ENCODE data around the gene MYH3.
A peak's percentile ranks its signal among the peaks of the same experiment; 100 is the strongest.

The MYH3 gene

DNA sequence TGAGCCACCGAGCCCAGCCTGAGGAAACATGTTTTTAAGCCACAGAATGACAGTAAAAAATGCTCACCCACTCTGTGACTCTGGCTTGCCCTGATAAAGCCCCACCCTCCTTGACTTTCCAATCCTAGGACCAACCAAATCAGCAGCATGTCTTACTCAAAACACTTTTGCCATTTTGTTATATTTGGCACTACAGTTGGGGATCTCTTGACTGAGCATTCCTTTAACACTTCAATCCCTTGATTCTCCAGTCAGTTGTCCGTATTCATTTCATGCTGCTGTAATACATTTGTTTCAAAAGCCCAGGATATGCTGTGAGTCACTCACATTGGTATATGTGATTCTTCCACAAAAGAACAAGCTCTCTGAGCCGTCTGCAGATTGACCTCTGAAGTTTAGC lies 8.2 kb downstream of the MYH3 start:
- DNase-seq: peak; percentile 53

DNA sequence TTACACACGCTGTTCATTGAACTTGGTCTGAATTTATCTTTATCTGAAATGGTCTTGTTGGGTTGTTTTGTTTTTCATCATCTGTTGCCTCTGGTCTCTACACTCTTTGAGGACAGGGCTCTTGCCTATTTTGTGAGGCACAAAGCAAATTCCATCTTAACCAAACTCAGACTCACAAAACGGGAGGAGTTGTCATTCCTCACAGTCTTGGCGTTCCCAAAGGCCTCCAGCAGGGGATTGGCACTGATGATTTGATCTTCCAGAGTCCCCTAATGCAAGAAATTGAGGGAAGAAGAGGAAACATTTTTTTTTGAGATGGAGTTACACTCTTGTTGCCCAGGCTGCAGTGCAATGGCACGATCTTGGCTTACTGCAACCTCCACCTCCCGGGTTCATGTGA lies 8.7 kb downstream of the MYH3 start:
- DNase-seq: no peak

DNA sequence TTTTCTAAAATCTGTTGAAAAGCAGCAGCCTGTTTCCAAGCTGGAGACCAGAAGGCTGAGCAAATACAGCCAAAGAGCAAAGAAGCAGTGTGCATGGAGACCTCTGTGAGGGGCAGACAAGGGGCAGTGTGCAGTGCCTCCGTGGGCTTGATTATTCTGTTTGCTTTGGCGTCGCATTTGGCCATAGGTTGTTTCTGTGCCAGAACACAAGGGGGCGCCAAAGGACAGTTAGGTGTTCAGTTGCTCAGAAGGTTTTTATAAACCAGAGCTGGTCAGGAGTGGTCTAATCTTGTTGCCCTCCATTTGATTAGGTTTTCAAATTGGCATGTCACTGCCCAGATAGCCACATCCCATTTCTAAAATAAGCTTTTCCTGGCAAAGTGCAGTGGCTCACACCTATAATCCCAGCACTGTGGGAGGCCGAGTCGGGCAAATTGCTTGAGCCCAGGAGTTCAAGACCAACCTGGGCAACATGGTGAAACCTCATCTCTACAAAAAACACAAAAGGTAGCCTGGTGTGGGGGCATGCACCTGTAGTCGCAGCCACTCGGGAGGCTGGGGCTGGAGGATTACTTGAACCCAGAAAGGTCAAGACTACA lies 10.6 kb downstream of the MYH3 start:
- peak; percentile 87 for DNase-seq

DNA sequence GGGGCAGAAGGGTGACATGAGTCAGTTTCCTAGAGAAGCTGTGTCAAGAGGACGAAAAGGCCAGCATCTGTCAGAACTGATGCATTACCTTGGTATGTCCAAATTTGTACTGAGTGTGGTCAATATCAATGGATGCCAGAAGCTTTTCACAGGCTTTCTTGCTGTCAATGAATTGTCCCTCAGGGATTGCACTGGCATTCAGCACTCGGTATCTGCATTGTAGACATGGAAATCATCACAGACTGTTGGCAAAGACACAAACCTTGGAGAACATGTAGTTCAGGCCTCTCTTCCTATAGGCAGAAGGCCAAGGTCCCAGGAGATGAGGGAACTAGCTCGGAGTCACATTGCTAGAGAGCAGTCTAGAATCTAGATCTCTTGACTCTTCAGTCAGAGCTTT lies 16.6 kb downstream of the MYH3 start:
- no peak for DNase-seq

DNA sequence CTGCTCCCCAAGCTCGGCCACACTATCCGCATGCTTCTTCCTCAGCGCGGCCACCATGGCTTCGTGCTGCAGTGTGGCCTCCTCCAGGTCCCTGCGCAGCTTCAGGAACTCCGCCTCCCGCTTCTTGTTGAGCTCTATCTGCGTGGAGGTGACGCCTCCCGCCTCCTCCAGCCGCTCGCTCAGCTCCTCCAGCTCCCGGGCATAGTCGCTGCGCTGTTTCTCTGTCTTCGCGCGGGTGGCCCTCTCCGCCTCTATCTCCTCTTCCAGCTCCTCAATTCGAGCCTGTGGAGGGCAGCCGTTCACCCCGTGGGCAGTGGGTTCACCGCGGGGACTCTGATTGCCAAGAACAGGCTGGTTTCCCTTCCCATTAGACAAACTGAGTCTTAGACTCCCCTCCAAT lies 19.0 kb downstream of the MYH3 start:
- DNase-seq: no peak

DNA sequence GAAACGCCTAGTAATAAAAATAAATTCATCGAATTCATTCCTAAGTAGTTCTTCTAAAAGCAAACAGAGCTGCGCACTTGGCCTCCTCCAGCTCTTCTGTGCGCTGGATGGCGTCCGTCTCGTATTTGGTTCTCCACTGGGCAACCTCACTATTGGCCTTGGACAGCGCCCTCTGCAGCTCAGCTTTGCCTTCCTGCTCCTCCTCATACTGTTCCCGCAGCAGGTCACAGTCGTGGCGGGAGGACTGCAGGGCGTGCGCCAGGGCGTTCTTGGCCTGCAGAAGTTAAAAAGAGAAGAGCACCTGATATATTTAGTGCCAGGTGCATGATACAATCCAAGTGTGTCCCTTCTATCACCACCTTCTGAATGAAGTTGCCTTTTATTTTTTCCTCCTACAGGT lies 21.8 kb downstream of the MYH3 start:
- DNase-seq: no peak

DNA sequence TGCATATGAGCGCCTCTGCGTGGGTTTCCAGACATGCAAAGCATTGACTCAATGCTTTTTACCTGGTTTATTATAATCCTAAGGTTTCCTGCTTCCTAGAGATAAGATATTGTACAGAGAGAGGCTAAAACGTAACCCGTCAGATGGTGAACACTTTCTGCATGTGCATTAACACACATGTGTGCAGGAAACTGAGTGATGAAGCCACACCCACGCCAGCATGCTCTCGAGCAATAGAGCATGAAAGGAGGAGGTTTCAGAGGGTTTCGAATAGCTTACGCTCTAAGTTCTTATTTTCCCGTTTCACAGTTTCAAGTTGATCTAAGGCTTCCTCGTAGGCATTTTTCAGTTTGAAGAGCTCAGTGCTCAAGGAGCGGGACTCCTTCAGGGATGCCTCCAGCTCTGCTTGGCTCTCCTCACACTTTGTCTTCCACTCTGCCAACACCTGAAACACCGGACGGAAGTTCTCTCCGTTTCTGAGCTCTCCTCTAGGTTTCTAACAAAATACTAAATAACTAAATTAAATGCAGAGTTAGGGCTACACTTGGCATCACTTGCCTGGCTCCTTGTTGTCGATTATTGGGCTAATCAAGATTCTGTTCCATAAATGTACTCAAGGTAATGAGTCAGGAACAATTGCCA lies 23.2 kb downstream of the MYH3 start:
- DNase-seq: no peak

DNA sequence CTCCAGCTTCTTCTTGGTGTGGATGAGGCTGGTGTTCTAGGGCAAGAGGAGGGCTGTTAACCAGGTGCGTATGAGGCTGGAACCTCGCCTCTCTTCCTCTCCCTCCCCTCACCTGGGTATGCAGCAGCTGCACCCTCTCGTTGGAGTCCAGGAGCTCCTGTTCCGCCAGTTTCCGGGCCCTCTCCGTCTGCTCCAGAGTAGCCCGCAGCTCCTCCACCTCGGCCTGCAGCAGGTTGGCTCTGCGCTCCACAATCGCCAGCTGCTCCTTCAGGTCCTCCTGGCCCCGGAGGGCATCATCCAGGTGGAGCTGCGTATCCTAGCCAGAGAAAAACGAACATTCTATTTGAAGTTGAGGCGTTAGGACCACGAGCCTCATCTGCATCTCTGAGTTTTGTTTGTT lies 25.4 kb downstream of the MYH3 start:
- DNase-seq: no peak

DNA sequence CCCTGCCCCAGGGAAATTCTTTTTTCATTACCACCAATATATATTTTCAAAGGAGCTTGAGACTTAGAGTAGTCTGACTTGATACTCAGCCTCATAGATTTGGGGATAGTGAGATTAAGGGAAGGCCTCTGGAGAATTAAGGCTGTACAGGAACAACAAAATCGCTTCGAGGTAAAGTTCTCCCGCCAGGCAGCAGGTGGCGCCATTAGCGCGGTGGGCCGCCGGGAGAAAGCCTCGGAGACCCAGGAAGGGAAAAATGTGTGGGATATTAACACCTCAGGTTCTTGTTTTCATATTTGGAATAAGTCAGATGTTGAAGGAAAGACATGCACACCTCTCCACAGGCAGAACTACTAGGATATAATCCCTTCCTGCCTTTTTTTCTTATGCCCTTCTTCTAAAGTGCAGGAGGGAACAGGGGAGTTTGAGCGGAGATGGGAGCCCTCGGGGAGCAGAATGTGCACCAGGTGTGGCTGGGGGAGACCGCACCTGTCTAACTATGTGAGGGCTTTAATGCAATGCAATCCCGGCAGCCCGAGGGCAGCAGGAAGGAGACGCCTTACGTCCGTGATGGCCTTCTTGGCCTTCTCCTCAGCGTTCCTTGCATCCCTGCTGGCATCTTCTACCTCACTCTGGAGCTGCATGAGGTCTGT lies 25.9 kb downstream of the MYH3 start:
- peak; percentile 53 for DNase-seq

DNA sequence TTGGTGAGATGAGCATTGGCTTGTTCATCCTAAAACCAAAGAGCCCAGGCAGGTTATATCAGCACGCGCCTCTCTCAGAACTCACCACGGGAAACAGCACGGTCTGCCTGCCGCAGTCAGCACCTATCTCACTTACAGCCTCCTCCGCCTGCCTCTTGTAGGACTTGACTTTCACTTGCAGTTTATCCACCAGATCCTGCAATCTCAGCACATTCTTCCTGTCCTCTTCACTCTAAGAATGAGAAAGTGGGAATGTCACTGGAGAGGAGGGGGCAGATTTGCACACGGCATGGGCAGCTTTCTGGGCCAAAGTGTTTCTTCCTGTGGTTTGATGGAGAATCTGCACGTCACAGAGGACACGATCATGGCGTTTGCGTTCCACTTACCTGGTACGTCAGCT lies 27.4 kb downstream of the MYH3 start:
- DNase-seq: no peak

DNA sequence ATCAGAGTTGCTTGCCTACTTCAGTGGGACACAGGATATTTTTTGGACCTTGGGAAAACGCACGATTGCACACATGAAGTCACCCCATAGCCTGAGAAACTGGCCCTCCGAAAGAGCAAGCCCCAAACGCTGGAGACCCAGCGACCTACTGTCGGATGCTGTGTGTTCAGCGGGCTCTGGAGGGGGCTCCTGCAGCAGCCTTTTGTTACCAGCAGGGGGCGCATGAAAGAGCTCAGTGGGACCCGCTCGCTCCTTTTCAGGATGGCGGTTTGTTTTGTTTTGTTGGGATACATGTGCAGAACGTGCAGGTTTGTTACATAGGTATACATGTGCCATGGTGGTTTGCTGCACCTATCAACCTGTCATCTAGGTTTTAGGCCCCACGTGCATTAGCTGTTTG lies 28.4 kb downstream of the MYH3 start:
- DNase-seq: peak; percentile 38

DNA sequence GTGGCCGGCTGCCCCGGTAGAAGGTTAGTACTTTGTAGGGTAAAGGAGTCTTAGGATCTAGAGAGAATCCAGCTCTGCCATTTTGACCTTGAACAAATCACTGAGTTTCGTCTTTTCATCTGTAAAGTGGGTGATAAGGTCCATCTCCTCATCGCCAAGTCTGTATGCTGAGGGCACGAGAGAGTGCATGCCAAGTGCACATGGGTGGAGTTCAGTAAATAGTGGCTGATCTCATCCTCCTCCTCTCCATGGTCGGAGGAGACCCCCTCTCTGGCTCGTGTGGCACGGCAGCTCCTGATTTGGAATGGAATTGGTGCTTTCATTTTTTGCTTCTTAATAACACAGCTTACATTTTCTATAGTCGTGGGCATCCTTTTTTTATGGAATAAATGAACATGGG lies 30.7 kb downstream of the MYH3 start:
- no peak for DNase-seq

DNA sequence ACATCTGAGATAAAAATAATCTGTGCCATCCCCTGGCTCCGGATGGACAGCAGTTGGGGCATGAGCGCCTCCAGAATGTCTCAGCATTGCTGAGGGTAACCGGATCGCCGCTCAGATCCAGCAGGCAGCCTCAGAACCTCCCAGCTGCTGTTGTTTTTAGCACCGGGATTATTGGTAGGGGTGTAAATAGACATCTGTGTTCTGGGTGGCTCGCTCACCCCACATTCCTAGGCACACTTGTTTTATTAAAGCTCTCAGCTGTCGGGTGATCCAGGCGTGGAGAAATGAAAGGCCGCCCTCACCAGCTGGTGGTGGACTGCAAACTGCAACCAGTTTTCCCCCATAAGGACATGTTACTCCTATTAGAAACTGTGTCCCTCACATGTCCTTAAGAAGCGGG lies 32.1 kb downstream of the MYH3 start:
- DNase-seq: no peak

DNA sequence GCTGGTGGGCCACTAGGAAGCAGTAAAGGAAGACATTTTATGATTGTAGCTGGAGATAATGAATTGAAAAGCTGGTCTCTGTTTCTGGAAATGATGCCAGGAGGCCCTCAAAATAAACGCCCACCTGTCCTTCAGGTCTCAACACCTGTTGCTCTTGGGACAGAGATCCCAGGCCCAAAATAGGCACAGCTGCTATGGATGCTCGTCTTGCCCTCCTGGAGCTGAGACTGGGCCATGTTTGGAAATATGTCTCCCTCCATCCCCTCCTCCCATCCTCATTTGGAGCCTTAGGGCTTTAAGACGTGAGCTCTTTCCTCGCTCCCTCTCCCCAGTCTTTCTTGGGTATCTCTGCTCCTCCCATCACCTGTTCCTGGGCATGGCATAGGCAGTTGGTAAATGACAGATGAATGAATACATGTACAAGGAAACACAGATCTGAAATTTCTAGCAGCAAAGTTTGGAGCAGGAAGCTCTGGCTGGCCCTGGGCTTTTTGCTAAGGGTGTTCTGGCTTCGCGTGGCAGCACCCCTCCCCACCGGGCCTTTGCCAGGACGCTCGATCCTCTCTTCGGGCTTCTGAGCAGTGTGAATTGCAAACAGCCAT lies 33.3 kb downstream of the MYH3 start:
- no peak for DNase-seq

DNA sequence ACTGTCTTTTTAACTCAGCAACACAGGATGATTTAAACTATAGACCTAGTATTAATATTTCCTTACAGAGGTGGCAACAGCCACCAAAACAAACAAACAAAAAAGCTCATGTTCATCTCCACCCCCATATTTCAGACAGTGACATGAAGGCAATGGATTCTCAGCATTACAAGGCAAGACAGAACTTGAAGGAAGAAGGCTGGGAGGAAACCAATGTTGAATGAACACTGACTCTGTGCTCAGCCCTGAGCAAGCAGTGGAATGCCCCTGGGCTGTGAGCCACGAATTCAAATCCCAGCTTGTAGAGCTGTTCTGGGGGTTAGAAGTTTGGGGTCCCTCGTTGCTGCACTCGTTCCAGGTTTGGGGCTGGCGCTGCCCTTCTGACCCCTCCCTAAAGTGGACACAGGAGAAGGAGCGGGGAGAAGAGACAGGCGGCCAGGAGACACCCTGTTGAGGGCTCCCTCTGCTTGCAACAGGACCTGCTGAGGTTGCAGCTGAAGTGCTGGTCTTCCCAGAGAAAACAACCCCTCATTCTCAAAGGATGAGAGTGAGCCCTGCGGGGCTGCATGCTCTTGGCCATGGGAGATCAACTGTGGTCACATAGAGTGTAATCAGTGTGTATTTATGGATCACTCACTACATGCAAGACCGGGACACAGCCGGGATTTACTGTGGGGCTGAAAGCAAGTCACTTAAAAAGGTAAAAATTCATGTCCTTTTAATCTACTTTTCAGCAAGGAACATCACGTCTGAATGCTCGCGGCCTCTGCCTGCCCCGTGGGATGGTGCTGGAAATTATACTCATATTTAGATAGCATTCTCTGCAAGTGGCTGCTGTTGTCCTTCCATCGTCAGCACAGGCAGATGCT lies 34.3 kb downstream of the MYH3 start:
- no peak for DNase-seq

DNA sequence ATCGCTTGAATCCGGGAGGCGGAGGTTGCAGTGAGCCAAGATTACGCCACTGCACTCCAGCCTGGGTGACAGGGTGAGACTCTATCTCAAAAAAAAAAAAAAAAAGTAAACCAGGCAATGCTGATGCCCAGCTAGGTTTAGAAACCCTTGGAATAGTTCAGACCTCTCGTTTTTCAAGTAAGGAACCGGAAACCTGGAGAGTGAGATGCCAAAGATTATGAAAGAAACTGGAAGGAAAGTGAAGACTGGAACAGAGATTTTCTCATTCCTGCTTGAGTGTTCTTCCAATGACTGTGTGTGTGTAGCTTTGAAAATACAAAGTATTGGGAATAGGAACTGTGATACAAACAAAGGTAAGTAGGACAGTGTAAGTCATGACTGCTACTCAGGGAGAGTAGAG lies 35.7 kb downstream of the MYH3 start:
- no peak for DNase-seq

DNA sequence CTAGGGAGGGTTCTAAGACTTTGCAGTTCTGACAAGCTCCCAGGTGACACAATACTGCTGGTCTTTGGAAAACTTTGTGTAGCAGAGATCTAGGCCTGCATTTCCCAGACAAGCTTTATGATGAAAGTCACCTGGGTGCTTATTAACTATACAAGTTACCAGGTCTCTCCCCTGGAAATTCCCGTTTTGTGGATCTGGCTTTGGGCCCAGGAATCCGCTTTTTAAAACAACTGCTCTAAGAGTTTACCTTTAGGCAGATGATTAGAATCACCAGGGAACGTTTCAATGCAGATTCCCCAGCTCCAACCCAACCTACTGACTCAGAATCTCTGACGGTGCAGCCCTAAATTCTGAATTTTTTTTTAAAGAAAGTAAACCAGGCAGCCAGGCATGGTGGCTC lies 36.3 kb downstream of the MYH3 start:
- DNase-seq: no peak

DNA sequence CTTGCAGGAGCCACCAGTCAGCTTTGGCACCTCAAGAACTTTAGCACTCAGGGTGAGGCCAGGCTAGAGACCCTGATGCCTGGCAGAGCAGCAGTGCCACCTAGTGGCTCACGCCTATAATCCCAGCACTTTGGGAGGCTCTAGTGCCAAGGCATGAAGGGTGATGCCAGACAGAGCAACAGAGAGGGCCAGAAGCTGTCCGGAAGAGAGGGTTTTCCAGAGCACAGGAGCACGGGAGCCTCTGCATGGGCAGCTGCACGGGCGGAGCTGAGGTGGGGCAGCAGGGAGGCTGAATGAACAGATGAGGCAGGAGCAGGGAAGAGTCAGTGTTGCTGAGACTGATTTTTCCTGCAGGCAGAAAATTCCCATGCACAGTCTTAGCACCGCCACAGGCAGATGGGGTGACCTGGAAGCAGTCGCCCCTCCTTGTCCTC lies 38.9 kb downstream of the MYH3 start:
- DNase-seq: peak; percentile 88

DNA sequence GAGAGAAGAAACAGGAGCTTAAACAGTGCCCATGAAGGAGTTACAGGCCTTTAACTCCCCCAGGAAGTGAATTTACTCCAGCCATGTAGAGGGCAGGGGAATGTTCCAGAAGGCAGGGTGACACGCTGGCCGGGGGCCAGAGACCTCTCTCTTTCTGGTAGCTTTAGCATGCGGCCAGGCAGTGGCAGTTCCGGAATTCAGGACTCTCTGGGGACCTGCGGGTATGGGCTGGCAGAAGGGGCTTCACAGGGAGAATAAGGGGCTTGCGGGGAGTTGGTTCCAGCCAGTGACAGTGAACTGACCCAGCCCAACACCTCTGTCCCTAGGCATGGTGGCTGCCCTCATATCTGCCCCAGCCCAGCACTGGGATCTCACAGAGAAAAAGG lies 40.0 kb downstream of the MYH3 start:
- no peak for DNase-seq

DNA sequence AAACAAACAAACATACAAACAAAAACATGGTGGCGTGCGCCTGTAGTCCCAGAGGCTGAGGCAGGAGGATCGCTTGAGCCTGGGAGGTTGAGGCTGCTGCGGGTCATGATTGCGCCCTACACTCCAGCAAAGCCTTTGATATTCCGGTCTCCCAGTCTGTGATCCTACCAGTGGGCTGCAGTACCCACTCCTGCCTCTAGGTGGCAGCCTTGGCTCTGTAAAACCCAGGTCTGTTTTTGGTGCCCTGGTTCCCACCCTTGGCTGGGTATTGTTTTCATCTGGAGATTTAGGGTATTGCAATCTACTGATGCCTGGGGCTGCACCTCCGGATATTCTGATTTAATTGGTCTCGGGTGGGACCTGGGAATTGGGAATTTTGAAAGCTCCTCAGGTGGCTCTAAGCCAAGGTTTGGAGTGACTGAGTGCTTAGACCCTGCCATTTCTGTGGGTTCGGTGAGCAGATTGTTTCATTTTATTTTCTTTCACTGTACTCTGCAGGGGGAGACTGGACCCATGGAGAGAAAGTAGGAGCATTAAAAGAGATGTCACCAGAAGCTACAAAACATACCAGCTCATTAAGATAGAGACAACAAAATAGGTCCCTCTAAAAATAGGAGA lies 40.5 kb downstream of the MYH3 start:
- DNase-seq: peak; percentile 90

DNA sequence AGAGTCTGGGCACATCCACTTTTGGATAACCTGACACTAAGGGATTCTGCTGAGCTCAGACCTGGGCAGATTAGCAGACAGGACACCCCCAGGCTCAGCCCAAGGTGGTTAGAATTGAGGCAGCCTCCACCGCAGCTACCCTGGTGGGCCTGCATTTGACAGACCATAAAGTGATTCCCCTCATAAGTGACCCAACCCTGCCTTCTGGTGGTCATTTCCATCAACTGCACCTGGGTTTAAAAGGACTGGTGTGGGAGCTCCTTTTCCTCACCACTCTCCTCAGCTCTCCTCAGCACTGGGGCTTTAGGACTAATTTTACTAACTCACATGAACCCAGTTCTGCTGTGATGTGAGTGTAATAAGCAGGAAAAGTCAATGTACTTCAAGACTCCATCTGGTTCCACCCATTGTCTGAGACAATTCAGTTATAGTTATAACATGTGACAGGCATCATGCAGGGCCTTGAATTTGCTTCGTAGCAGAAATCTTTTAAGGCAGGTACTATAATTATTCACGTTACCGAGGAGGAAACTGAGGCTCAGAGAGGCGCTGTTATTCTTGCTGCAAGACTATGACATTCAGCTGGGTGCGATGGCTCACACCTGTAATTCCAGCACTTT lies 42.5 kb downstream of the MYH3 start:
- DNase-seq: peak; percentile 78

DNA sequence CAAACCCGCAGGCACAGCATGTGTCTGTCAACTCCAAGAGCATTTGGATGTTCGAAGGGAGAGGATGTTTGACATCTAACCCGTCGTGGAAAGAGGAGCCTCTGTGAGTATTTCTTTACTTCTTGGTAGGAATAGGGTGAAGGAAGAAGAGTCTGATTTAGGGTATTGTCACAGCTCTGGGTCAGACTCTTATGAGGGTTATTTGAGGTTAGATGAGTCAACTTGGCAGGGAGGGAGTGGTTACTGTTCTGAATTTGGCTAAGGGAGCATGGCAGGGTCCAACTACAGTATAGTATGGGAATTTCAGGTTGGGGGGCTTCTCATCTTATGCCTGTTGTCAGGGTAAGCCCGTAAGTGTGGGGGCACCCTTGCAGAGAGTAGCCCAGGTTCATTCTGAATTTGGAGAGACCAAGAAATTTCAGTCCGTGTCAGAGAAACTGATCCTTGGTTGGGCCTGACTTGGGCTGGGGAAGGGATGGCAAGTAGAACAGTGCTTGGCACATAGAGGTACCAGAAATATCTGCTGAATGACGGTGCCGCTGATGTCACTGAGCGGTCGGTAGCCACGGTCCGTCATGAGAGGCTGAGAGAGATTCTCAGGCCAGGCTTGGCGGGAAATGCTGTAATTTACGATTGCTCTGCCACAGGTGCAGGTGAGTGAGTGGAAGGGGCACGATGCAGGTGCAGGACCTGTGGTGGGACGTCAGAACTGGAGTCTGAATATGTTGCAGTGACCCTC lies 43.2 kb downstream of the MYH3 start:
- no peak for DNase-seq
